GM04504 (cell line): ENCODE results near the gene GNA12.
"Not testable (repeated sequence)": the region's sequence is repeated elsewhere in the genome, so short reads cannot be mapped to it uniquely, and the experiment has no call there.

Source experiments
- DNase-seq: peaks from one replicate; pipeline ENCODE4 v3.0.0-alpha.2; 2012; ENCODE audit warnings: low read depth

Gene GNA12

DNA sequence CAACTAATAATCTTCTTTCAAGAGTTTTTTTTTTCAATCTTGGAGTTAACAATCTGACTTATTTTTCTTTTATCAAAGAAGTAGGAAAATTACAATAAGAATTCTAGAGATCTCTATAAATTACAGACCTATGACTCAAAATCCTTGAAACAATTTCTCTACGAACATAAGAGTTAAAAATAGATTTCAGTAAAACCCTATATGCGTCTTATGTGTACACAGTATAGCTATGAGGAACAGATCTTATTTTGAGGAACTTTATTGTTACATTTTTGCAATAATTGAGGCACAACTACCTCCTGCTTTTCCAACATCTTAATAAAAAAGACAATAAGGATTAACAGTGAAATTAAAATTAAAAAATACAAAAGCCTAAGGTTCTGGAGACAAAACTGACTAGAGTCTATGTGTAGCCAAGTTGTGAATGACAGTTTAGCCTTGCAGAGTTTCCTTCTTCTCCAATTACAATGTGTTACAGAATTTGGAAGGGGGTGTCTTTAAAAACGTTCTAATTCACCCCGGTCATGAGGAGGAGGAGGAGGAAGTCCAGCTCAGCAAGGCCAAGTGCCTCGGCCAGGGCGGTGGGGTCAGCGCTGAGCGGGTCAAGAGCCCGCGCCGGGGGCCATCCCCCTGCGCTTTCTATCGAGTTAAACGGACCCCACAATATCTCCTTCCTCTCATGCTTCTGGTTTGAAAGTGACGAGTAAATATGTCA lies 115.6 kb downstream of the GNA12 start:
- no peak for DNase-seq

DNA sequence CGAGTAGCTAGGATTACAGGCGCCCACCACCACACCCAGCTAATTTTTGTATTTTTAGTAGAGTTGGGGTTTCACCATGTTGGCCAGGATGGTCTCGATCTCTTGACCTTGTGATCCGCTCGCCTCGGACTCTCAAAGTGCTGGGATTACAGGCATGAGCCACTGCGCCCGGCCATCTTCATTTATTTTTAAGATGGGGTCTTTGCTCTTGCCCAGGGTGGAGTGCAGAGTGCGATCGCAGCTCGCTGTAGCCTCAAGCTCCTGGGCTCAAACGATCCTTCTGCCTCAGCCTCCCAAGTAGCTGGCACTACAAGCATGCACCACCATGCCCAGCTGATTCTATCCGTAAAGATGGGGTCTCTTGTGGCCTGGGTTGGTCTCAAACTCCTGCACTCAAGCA lies 116.9 kb downstream of the GNA12 start:
- not testable (repeated sequence) for DNase-seq

DNA sequence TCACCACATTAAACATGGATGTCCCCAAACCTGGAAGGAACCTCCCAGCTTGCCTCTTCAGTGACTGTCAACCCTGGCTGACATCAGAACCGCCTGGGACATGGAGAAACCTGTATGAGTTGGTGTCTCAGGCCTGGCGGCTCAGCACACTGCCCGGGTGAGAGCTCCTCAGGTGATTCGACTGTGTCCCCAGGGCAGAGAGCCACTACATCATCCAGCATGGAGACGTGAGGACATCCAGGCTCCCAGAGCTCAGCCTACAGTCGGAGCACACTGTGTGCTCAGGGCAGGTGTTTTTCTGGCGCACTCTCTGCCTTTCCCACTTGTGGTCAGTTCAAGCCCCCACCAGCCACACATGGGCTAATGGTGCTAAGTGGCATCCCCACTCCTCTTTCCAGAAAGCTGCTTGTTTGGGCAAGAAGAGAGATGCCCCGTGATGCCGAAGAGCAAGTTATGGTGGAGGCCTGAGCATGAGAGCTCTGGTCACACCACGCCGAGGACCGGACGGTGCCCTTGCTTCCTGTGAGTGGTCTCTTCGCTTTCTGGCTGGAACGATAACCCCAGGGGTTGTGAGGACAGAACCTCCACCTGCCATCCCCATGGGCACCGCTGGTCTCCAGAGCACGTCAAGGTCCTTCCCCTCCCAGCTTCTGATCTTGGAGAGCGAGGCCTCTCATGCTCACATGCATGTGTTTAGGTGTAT lies 117.6 kb downstream of the GNA12 start:
- no peak for DNase-seq

DNA sequence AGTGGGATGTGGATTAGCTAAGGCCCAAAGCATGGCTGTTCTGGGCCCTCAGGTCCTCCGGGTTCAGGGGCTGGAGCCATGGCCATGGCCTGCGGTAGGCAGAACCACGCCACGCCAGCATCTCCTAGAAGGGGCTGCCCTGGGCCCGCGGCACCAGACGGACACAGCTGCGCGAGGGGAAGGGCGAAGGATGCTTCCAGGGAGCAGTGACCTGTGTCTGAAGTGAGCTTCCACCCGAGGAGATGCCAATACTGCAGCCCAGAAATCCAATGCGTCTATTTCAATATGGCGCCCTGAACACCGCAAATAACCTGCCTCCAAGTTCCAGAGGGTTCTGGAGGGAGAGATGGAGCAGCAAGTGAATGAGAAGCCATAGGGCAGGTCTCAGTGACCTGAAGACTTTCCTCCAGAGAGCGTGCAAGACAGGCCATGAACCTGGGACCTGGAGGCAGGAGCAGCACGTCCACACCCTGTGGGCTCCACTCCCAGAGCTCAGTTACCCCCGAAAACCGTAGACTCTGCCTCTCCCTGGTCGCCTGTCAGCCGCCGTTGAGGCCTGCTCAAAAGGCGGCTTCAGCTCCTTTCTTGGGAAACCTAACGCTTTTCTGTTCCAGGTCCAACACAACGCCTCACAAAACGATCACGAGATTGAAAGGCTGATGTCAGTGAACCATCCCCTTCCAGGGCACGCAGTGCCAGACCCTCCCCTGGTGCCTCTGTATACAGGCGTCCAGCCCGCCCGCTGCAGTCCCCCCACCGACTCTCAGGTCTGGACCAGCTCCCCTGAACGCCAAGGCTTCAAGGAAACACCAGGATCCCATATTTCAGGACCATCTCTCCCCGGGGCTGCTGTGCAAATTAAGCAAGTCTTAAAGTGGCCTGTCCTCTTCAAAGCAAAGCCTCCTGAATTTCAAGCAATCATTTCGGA lies 118.7 kb downstream of the GNA12 start:
- DNase-seq = no peak

DNA sequence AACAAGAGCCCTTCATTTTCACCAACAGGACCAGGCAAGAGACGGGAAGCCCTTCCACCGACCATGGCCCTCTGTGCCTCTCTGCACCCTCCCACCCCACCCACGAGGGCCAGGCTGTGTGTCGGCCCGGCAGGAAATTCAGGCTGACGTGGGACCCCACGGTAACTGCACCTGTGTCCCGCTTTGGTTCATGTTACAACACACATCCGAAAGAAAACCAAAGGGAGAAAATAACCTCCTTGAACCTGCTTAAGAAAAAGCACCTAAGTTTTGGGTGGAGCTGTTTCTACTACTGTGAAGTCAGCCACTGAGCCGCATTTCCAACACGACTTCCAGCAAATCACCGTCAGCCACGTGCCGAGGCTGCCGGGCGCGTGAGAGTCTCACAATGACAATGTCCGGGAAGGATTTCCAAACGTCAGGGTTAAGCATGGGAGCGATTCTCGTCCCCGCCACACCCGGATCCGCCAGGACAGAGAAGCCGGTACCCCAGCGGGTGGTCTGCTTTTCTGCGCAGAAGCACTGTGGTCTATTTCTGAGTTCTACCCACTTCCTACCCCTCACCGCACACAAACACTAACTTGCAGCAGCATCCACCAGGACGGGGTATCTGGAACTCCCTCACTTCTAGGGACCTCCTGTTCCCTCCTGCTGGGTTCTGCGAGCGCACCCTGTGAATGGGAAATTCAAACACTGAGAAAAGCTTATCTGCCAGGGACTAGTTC lies 119.5 kb downstream of the GNA12 start:
- no peak for DNase-seq

DNA sequence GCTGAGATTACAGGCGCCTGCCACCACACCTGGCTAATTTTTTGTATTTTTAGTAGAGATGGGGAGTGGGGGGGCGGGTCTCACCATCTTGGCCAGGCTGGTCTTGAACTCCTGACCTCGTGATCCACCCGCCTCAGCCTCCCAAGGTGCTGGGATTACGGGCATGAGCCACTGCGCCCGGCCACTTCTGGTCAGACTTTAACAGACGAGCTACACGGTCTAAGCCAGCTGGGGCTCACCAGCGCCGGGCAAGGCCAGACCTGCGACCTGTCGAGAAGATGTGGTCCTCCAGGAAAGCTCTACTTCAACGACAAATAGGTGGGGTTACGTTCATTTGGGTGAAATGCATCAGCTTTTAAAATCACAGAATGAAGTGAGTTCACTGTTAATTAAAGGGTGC lies 120.1 kb downstream of the GNA12 start:
- not testable (repeated sequence) for DNase-seq

DNA sequence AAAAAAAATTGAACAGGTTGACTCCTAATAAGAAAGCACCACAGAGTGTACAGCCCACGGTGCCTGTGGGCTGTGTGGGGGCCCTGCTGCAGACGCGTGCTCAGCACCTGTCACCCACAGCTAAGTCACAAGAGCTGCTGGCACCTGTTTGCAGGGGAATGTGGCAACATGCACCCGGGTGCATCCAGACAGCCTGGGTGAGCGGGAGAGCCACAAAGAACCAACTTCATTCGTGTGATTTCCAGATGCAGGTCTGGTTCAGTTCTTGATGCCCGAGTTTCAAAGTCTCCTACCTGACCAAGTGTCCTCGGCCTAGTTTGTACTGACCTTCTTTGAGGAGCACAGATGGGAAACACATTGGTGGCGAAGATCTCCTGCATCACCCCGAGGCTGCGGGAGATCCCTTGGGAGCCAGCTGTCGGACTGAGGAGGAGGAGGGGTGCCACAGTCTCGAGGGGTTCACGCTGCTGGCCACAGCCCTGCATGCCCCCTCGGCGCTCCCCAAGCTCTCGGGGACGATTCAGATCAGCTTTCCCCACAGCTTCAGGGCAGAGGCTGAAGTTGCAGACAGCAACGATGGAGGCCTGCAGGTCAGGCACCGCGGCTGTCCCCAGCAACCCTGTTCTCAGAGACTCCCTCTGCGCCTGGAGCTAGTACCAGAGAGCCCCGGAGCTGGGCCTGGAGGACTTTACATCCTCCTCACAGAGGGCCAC lies 120.8 kb downstream of the GNA12 start:
- no peak for DNase-seq

DNA sequence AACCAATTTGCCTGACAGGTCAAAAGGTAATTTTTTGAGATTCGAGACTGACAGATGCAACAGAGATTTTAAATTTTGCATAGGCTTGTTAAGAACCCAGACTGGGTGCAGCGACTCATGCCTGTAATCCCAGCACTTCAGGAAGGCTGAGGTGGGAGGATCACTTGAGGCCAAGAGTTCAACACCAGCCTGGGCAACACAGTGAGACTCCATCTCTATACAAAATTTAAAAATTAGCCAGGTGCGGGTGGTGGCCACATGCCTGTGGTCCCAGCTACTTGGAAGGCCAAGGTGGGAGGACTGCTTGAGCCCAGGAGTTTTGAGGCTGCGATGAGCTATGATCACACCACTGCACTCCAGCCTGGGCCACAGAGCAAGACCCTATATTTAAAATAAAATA lies 121.5 kb downstream of the GNA12 start:
- no peak for DNase-seq

DNA sequence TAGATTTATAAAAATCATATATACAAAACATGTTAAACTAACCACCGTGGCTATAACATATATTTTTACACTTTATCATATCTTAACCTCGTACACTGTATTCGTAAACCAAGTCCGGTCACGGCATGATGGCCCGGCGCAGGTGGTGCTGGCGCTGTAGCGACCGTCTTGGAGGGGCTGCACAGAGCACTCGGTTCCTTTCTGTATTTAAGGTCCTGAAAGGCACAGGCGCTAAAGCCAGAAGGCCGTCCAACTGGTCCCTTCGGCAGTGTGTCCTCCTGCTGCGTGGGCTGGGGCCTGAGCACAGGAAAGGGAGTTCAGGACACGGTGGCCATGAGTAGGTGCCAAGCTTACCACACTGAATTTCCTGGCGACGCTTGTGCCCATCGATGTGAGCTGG lies 122.3 kb downstream of the GNA12 start:
- DNase-seq = no peak

DNA sequence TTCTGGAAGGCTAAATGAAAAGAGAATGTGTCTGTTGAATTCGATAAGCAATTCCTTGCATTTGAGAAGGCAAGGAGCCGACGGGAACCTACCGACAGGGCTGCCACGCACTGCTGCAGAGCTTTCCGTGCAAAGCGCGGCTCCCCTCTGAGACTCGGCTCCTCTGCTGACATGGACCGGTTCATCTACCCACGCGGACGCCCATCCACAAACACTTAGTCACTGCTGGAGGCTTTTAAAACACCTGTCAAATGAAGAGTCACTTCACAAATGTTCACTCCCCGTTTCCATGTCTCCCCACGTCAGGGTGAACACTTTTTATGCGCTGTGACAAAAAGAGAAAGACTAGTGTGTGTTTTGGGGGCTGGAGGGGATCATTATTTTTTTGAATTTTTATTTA lies 124.1 kb downstream of the GNA12 start:
- DNase-seq = no peak

DNA sequence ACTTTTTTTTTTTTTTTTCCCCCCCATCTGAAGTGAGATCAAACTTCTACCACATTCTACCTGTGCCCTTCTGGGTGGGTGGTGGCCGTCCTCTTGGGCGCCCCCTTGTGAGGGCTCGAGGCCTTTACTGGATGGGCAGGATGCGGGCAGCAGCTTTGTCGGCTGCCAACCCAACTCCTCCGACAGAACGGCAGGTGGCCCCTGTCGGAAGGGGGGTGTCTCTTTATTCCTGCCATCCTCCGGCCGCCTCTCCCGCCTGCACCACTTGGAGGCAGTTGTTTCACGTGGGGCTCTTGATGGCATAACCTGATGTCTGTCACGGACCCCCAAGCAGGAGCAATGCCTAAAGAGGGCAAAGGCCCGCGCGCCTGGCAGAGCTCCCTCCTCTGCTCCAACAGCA lies 125.1 kb downstream of the GNA12 start:
- no peak for DNase-seq

DNA sequence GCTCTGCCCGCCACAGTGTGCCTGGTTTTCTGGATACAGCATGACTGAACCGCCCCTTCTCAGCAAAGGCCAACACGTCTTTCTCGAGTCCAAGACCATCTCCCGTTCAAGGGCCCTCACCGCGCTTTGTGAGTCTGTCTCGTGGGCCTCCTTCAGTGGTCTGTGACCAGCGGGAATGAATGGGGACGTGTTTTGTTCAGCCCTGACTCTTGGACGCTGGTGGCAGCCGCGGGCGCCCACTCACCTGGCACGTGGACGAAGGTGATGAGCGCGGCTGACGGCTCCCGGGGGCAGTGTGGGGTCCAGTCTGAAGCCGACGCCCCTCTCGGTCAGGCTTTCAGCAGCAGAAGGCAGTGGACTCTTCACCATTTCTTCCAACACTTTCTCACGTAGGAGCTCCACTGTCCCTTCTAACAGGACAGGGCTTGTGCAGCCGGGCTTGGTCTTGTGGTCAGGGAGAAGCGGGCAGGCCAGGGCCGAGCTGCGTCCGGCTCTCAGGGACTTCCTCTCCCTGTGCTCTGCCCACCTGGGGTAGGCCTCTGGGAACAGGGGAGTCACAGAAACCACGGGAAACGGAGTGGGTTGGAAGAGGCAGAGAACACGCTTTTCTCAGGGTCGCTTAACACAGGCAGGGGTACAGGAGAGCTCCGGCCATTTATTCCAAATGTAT lies 125.7 kb downstream of the GNA12 start:
- DNase-seq = no peak

DNA sequence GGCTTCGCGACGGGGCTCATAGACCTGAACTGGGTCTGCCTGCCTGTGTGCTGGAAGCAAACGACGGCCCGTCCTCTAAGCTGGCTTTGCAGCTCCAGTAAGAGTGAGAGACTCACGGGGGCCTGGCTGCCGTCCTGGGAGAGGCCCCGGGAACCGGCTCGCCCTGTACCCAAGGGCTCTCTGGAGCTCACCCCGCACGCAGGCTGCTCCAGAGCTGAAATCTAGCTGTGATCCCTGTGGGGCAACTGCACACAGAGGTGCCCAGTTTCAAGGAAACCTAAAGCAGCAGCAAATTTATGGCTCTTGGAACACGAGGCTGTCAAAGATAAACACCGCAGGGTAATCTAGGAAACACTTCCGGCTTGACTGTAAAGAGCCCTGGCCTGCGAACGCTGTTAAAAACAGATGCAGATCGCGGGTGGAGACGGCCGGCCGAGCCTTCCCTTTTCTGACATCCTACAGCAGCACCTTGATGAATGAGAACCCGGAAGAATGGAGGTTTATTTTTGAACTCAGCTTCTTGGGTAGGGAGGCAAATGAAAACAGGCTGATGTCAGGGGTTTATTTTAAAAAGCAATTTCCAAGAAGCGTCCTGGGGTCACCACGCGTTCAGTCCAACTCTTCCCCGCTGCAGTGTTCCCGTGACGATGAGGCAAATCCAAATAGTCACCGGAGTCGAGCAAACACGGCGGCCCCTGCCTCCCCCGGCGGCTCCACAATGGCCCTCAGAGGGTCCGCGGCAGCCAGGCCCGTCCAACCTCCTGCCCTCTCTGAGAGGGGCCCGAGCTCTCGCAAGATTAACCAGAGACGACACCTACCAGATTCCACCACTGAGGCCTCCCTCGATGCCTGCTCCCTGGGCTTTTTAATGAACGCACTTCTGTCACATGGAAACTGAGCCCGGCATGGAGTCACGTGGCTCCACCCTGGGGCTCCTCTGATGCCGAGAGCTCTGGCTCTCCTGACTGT lies 126.5 kb downstream of the GNA12 start:
- DNase-seq = no peak

DNA sequence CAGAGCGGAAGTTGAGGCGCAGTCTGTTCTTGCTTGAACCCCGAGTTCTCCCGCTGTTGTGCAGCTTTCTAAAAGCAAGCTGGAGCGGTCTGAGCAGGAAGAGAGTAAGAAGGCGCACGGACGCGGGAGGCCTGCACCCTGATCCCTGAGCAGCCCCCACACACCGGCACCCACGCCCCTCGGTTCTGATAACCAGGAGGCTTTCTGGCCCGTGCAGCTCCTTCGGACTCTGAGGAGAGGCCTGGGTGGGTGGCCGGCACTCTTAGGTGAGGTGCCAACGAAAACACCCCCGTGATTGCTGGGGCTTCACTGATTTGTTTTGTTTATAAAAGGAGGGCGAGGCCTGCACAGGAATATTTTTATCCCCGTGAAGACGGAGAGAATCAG lies 127.2 kb downstream of the GNA12 start:
- no peak for DNase-seq

DNA sequence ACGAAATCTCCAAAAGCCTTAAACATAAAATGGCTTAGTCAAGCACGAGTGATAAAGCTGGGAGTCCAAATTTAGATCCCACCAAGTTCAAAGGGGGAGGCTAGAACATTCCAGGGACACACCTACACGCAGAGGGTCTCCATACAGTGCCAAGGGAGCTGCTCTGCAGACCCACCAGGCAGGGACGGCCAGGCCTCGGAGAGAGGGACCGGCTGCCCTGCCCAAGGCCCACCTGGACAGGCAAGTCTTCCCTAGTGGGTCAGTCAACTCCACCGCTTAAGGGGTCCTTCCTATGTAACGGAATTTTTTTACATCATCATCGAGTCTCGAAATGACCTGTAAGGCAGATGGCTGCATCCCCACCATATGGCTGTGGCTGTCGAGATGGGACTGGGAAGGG lies 127.6 kb downstream of the GNA12 start:
- no peak for DNase-seq

DNA sequence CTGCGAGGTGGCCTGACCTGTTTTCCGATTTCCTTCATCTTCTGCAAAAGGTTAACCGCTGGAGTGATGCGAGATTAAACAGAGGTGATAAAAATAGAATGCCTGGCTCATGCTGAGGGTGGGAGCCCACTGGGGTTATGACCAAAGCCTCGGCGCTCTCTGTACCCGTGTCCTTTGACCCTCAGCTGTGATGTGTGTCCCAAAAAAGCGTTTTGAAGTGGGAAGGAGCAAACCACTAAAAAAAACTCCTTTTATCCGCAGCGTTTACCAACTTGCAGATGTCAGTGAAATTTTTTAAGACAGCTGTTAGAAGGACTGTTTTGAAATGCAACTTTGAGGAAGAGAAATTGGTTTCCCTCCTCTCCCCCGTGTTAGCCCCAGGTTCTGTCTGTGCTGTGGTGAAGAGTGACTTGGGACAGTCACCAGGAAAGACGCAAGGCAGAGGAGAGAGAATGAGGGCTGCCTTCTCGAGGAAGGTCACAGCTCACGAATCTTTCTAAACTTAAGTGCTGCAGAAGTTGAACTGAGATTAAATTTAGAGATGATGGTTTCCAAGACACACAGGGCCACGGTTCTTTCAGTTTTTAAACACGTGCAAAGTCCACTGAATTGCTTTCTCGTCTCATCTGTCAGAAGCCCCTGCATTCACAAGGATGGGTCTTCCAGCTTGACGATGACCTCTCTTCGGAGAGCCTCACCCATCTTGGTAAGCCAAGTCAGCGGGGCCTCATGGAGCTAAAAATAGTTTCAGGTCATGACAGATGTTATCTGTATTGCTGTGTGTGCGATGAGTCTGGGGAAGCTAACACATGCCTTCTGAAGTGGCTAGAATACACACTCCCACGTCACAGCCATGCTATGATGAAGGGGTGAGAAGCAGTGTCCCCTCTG lies 128.5 kb downstream of the GNA12 start:
- DNase-seq = no peak

DNA sequence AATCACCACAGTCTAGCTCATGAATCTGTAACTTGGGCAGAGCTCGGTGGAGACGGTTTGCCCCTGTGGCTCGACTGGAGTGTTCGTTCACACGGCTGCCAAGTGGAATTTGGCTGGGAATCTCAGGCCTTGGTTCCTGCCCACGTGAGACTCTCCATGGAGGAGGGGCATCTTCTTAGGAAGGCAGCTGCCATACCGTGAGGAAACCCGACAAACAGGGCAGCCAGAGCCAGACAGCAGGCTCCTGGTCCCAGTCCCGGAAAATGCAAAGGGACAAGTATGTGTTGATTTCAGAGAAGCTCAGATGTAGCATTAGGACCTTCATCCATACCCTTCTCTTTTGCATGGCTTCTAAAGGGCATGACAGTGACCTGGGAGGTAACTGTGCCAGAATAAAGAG lies 129.5 kb downstream of the GNA12 start:
- no peak for DNase-seq

DNA sequence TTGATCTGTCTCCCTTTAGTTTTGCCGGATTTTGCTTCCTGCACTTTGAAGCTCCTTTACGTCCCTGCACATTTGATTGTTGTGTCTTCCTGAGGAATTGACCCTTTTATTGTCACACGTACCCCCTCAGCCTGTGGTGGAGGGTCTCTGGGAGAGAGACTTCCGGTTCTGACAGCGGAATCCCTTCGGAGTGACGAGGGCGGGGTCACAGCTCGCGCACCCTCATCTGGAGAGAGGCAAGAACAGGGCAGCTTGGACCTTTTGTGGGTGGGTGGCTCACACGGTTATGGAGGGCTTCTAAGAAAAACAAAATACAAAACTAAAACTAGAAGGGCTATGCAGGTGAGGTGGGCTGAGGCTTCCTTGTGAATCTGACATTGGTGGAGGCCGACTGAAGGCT lies 130.1 kb downstream of the GNA12 start:
- no peak for DNase-seq

DNA sequence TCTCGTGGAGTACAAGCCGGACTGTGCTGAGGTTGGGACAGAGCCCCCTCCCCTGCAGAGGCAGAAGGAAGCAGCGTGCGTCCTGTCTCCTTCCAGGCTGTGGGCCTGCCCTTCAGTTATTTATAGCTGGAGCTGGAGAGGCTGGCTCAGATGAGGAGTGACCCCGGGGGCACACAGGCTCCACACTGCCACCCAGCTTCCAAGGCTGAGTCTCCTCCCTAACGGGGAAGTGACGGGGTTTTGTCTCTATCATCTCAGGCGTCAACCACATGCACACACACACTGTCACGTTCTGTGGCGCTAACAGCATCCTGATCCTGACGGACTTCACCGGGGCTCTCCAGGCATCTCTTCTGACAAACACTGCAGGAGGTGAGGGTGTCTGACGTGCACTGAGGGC lies 130.7 kb downstream of the GNA12 start:
- DNase-seq = no peak
